Fibroblast of the aortic adventitia (primary cell): ENCODE results near the gene KLHL1. TPM values are rescaled to one million over a fixed set of nuclear protein-coding genes. Genes with fewer than 3 reads are reported as not detected.

Experiments used
- DNase-seq: peaks from one replicate; pipeline ENCODE4 v3.0.0-alpha.2; 2010; ENCODE audit warnings: low read depth
- H3K4me3 ChIP-seq: 2 replicates; pipeline ENCODE4 v1.5.1; 2011; ENCODE audit warnings: low read depth, mild to moderate bottlenecking, control low read depth, low read length, moderate library complexity
- total RNA-seq: library from RNA; depleted of rRNA; stranded (reverse); fragments of >200 nt; gene quantifications from 2 replicates; pipeline ENCODE4 v1.2.3, GENCODE V29; 2012; ENCODE audit warnings: low replicate concordance
- TF ChIP-seq, protein P1 (sequence below): IDR thresholded peaks from 2 replicates; pipeline ENCODE4 v1.5.1; 2011; ENCODE audit warnings: mild to moderate bottlenecking, low read length, control low read depth, inconsistent platforms; ENCODE audit not compliant: insufficient read depth

The KLHL1 gene
- total RNA-seq, 1 donor, result not detected

DNA sequence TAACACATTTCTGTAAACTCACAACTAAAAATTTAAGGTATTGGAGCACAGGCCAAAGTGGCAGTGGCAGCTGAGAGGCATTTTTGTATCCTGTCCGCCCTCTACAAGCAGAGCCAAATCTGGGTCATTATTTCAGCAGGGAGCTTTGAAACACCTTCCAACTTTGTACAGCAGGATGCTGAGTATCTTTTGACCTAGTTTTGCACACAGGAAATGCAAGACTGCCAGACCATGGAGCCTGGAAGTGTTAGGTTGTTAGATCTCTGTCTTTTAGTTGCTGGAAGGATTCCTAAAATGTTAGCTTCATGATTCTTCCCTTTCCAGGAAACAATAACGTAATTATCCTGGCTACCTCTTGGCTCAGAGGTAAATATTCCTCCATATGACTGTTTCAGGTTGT, 149.2 kb downstream of the KLHL1 start:
- TF ChIP-seq, protein P1, sequence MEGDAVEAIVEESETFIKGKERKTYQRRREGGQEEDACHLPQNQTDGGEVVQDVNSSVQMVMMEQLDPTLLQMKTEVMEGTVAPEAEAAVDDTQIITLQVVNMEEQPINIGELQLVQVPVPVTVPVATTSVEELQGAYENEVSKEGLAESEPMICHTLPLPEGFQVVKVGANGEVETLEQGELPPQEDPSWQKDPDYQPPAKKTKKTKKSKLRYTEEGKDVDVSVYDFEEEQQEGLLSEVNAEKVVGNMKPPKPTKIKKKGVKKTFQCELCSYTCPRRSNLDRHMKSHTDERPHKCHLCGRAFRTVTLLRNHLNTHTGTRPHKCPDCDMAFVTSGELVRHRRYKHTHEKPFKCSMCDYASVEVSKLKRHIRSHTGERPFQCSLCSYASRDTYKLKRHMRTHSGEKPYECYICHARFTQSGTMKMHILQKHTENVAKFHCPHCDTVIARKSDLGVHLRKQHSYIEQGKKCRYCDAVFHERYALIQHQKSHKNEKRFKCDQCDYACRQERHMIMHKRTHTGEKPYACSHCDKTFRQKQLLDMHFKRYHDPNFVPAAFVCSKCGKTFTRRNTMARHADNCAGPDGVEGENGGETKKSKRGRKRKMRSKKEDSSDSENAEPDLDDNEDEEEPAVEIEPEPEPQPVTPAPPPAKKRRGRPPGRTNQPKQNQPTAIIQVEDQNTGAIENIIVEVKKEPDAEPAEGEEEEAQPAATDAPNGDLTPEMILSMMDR, result no peak
- no peak for DNase-seq
- no peak overlapping the region for H3K4me3 ChIP-seq

DNA sequence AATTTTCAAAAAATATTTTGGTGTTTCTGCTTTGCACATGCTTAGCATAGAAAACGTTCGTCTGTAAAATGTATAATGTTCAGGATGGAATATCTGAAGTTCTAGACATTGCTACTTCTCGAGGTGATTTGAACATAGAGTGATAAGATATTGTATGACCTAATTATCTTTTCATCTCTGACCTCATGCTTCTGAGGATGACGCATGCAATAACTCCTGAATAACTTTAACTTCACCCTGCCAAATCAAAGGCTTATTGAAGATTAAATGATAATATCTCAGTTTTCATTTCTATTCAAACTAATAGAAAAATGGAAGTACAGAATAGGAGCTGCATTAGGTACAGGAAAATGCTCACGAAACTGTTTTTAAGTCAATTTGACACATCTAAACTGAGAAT, 151.4 kb downstream of the KLHL1 start:
- DNase-seq, result no peak
- H3K4me3 ChIP-seq, result no peak overlapping the region
- TF ChIP-seq, protein P1, result no peak

DNA sequence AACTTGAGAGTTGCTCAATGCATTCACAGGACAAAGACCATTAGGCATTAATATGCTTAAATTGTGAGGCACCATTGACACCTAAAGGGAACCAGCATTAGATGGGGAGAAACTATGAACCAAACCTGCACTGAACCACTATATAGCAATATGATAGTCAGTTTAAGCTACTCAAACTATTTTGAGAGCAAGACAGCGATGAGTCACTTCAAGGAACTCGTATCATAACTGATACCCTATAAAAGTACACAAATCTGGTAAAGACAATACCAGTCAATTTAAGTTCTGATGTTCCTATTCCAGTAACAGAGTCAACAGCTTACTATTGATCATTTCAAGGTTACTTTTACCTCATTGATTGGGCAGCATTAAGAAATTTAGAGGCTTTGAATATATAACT, 151.9 kb downstream of the KLHL1 start:
- DNase-seq, result no peak
- no peak overlapping the region for H3K4me3 ChIP-seq
- TF ChIP-seq, protein P1, result no peak

DNA sequence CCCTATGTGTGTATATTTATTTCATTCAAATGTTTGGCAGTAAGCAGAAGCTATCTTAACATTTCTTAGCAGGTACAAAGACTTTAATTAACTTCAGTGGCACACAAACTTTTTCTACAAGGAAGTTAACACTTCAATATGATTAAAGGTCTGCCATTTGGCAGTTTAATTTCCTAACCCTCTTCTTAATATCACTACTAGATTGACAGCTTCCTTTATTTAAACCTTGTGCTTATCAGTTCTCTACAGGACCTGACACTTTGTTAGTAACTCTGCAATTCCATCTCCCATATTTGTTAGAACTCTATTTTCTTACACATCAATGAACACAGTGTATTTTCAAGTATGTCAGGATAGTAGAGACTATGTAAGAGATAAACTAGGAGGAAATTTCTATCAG, 153.0 kb downstream of the KLHL1 start:
- no peak for DNase-seq
- no peak overlapping the region for H3K4me3 ChIP-seq
- TF ChIP-seq, protein P1, result no peak

DNA sequence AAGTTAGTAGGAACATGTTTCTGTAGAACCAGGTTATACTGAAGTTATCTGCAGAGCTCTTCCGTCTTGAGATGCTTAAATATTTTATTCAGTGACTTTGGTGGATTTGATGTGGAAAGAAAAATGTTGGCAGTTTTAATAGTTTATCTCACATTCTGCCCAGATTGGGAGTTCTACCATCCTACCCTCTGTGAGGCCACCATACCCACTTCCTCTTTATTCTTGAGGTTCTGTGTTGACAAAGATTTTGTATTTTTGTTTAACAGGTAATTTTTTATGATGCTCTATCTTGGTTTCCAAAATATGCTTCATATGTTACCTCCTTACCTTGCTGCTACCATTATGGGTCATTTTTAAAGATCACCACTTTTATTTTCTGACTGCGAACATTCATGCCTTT, 156.8 kb downstream of the KLHL1 start:
- DNase-seq, result no peak
- H3K4me3 ChIP-seq, result no peak overlapping the region
- TF ChIP-seq, protein P1, result no peak

DNA sequence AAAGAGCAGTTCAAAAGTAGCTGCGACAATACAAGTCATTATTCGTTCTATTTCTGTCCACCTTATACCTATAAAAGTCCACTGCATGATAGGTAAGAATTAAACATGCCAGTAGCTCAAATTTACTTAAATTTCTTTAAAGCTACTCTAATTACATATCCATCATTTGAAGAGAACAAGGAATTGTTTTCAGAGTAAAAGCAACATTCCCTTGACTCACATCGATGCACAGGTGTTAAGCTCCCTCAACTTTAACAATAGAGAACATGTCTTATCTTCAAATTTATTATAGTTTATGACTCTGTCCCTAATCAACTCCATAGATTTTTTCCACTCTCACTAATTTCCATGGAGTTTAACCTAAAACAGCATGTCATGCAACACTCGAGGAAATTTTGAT, 158.1 kb downstream of the KLHL1 start:
- H3K4me3 ChIP-seq, result no peak overlapping the region
- no peak for DNase-seq
- TF ChIP-seq, protein P1, result no peak

DNA sequence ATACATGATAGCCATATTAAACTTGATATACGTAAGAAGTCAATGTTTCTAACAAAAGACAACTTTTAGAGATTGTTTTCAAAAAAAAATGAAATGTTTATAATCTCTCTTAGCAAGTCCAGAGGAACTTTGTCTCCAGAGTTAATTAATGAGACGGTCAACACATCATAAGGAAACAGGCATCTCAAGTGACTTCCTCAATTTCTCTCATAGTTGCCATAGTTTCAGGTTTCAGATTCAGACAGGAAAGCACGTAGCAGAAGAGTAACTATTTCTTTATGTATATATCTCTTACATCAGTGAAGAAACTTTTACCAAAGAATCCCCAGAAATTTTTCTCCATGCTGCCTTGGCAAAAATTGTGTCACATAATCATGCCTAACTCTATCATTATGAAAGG, 160.2 kb downstream of the KLHL1 start:
- TF ChIP-seq, protein P1, result no peak
- no peak for DNase-seq
- H3K4me3 ChIP-seq, result no peak overlapping the region
